Measurements from ENCODE around the gene PEF1.

The PEF1 gene

GRCh38 chr1:31670593-31670964 lies 25.9 kb upstream of the PEF1 start:
- DNase-seq, result no peak

- DNase-seq, result peak; percentile 79
Measured at GRCh38 chr1:31669786-31670592, 25.3 kb upstream of the PEF1 start.

GRCh38 chr1:31669433-31669785 lies 24.7 kb upstream of the PEF1 start:
- no peak for DNase-seq

GRCh38 chr1:31668303-31668883 lies 23.7 kb upstream of the PEF1 start:
- no peak for DNase-seq

GRCh38 chr1:31667065-31667785 lies 22.5 kb upstream of the PEF1 start:
- no peak for DNase-seq

- DNase-seq, result peak; percentile 4
Measured at GRCh38 chr1:31666263-31666963, 21.7 kb upstream of the PEF1 start.

- no peak for DNase-seq
Measured at GRCh38 chr1:31665234-31665878, 20.7 kb upstream of the PEF1 start.

- no peak for DNase-seq
Measured at GRCh38 chr1:31664528-31664927, 19.9 kb upstream of the PEF1 start.

GRCh38 chr1:31663622-31664452 lies 19.2 kb upstream of the PEF1 start:
- DNase-seq, result no peak

GRCh38 chr1:31662463-31662862 lies 17.8 kb upstream of the PEF1 start:
- DNase-seq, result no peak

- DNase-seq, result no peak
Measured at GRCh38 chr1:31661856-31662255, 17.2 kb upstream of the PEF1 start.

GRCh38 chr1:31660871-31661455 lies 16.3 kb upstream of the PEF1 start:
- DNase-seq, result no peak

GRCh38 chr1:31659889-31660288 lies 15.2 kb upstream of the PEF1 start:
- no peak for DNase-seq

- no peak for DNase-seq
Measured at GRCh38 chr1:31658721-31659120, 14.0 kb upstream of the PEF1 start.

- DNase-seq, result no peak
Measured at GRCh38 chr1:31657972-31658510, 13.4 kb upstream of the PEF1 start.

GRCh38 chr1:31657020-31657804 lies 12.5 kb upstream of the PEF1 start:
- DNase-seq, result no peak

- no peak for DNase-seq
Measured at GRCh38 chr1:31655756-31656155, 11.1 kb upstream of the PEF1 start.

- no peak for DNase-seq
Measured at GRCh38 chr1:31655104-31655503, 10.4 kb upstream of the PEF1 start.

- no peak for DNase-seq
Measured at GRCh38 chr1:31654474-31654776, 9.7 kb upstream of the PEF1 start.

GRCh38 chr1:31653717-31654473 lies 9.2 kb upstream of the PEF1 start:
- no peak for DNase-seq

Data from NCI-H510A treated with DMSO at 0.1 percent for 48 hours (cell line).